NCI-H128 (cell line): ENCODE data around the gene RBFOX2.

Source experiments
- DNase-seq: peaks from one replicate; lab custom pipeline; 2025; ENCODE audit not compliant: unreplicated experiment; lab: John Stamatoyannopoulos, UW

The RBFOX2 gene

GRCh38 chr22:35870517-35871293, 157.9 kb downstream of the RBFOX2 start:
- no peak for DNase-seq

- no peak for DNase-seq
Measured at GRCh38 chr22:35868938-35869337, 159.7 kb downstream of the RBFOX2 start.

GRCh38 chr22:35866651-35867050, 162.0 kb downstream of the RBFOX2 start:
- DNase-seq: no peak

GRCh38 chr22:35864545-35865165, 164.0 kb downstream of the RBFOX2 start:
- DNase-seq: no peak

GRCh38 chr22:35863432-35863831, 165.2 kb downstream of the RBFOX2 start:
- DNase-seq: no peak

GRCh38 chr22:35862697-35863096, 165.9 kb downstream of the RBFOX2 start:
- DNase-seq: no peak

GRCh38 chr22:35861451-35861850, 167.2 kb downstream of the RBFOX2 start:
- no peak for DNase-seq

GRCh38 chr22:35860837-35861236, 167.8 kb downstream of the RBFOX2 start:
- no peak for DNase-seq

- DNase-seq: no peak
Measured at GRCh38 chr22:35860087-35860733, 168.4 kb downstream of the RBFOX2 start.

GRCh38 chr22:35854334-35854733, 174.3 kb downstream of the RBFOX2 start:
- no peak for DNase-seq

- DNase-seq: no peak
Measured at GRCh38 chr22:35852076-35852475, 176.5 kb downstream of the RBFOX2 start.

- no peak for DNase-seq
Measured at GRCh38 chr22:35850831-35851230, 177.8 kb downstream of the RBFOX2 start.

GRCh38 chr22:35846804-35847203, 181.8 kb downstream of the RBFOX2 start:
- DNase-seq: no peak

- DNase-seq: no peak
Measured at GRCh38 chr22:35844886-35845285, 183.7 kb downstream of the RBFOX2 start.

GRCh38 chr22:35842954-35843353, 185.7 kb downstream of the RBFOX2 start:
- no peak for DNase-seq

- no peak for DNase-seq
Measured at GRCh38 chr22:35842519-35842913, 186.1 kb downstream of the RBFOX2 start.

- DNase-seq: no peak
Measured at GRCh38 chr22:35841907-35842518, 186.6 kb downstream of the RBFOX2 start.

GRCh38 chr22:35840302-35840739, 188.3 kb downstream of the RBFOX2 start:
- DNase-seq: peak; percentile 53

GRCh38 chr22:35839841-35840301, 188.8 kb downstream of the RBFOX2 start:
- no peak for DNase-seq

GRCh38 chr22:35838855-35839576, 189.6 kb downstream of the RBFOX2 start:
- DNase-seq: no peak
